Fibroblast of skin of scalp (primary cell): ENCODE measurements around the gene HMGCS1.
"Not testable (repeated sequence)": the region's sequence is repeated elsewhere in the genome, so short reads cannot be mapped to it uniquely, and the experiment has no call there.

Experiments
- DNase-seq: peaks from one replicate; pipeline ENCODE4 v3.0.0-alpha.2; 2013

HMGCS1 gene

DNA sequence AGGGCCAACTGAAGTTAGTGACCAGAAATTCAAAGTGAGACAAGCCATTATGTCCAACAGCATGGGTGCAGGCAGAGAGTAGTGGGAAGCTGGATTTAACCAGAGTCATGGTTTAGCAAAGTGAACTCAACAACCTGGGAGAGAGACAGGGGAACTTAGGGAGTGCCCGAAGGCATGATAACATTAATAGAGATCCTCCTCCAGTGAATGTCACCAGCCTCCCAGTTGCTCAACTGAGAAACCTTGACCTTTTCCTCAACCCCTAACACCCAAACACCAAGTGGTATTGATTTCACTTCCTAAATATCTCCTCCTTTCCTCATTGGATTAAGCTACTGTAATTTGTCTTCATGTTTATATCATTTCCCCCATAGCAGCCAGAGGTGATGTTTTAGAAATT, 42.6 kb downstream of the HMGCS1 start:
- no peak for DNase-seq

DNA sequence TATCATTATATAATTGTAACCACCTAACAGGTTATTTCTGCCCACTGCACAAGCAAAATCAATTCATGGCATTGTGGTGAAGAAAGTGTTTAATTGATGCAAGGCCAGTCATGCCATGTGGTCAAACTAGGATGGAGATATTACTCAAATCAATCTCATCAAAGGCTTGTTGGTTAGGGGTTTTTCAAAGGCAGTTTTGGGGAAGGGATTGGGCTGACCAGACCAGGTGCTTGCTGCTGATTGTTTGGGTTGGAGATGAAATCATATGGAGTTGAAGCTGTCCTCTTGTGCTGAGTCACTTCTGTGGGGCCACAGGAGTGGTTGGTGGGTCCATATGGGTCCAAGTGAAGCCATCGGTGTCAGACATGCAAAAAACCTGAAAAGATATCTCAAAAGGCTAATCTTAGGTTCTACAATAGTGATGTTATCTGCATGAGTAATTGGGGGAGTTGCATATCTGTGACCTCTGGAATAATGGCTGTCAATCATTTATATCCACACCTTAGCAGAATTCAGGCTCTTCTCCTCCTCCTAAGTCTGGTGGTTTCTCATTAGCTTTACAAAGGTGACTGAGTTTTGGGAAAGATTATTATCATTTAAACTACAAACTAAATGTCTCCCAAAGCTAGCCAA, 44.9 kb downstream of the HMGCS1 start:
- no peak for DNase-seq

DNA sequence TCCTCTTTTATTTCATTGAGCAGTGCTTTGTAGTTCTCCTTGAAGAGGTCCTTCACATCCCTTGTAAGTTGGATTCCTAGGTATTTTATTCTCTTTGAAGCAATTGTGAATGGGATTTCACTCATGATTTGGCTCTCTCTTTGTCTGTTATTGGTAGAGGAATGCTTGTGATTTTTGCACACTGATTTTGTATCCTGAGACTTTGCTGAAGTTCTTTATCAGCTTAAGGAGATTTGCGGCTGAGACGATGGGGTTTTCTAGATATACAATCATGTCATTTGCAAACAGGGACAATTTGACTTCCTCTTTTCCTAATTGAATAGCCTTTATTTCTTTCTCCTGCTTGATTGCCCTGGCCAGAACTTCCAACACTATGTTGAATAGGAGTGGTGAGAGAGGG, 50.9 kb downstream of the HMGCS1 start:
- not testable (repeated sequence) for DNase-seq

DNA sequence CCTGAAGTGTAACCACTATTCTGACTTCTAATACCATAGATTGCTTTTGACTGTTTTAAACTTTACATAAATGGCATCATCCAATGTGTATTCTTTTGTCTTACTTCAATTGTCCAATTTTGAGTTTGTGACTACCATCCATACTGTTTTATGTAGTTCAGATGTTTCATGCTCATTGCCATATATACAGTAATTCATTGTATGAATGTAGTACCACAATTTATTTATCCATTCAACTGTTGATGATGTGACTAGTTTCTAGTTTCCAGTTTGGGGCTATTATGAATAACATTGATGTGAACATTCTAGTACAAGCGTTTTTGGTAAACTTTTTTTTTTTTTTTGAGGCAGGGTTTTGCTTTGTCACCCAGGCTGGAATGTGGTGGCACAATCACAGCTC, 55.1 kb downstream of the HMGCS1 start:
- no peak for DNase-seq

DNA sequence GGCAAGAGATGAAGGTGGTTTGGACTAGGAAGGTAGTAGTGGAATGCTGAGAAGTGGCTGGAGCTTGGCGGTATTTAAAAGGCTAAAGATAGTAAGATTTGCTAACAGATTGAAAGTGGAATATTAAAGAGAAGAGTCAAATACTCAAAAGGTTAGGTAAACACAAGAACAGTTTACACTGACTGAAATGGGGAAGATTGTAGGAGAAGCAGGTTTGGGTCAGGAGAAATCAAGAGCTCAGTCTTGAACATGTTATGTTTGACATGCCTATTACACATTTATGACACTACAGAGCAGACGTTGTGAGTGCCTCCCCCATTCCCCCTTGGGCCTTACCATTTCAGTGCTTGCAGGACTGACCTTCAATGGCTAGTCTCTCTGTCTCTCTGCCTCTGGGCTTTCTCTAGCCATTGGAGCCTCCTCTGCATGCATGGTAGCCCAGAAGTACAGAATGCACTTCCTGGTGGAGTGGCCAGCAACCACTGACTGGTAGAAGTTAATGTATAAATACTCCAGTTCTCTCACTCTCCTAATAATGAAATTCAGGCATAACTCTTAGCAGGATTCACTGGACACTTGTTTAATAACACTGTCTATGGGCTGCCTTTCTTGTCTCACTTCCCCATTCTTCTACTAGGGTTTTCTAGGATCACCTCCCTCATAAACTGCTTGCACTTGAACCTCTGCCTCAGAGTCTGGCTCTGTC, 56.8 kb downstream of the HMGCS1 start:
- no peak for DNase-seq

DNA sequence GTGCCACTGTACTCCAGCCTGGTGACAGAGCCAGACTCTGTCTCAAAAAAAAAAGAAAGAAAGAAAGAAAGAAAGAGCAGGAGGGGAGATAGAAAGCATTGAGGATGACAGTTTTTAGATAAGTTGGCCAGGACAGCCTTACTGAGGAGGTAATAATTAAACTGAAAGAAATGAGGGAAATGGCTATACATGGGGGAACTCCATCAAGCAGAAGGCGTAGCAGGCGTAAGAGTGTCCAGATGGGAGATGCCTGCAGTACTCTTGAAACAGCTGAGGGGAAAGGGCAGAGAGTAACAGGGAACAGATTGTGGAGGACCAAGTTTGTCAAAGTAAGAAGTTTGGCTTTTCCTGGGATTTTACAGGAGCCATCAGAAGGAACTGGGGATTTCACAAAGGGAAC, 57.5 kb downstream of the HMGCS1 start:
- DNase-seq: no peak

DNA sequence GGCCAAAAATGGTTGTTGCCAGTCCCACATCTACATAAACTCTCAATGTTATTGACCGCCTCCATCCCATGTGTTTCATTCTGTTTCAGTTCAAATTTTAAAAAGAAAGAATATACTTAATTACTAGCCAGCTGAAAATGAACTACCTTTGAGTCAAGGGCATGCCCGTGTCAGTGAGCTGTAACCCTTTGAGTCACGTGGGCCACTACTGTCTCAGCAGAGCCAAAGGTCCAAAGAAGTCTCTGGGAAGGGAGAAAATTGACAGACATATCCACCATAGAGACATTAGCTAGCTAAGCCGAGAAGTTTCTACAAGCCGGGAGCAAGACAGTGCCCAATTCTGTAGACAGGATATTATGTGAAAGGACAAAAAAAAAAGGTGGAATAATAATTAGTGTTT, 61.5 kb downstream of the HMGCS1 start:
- DNase-seq: no peak

DNA sequence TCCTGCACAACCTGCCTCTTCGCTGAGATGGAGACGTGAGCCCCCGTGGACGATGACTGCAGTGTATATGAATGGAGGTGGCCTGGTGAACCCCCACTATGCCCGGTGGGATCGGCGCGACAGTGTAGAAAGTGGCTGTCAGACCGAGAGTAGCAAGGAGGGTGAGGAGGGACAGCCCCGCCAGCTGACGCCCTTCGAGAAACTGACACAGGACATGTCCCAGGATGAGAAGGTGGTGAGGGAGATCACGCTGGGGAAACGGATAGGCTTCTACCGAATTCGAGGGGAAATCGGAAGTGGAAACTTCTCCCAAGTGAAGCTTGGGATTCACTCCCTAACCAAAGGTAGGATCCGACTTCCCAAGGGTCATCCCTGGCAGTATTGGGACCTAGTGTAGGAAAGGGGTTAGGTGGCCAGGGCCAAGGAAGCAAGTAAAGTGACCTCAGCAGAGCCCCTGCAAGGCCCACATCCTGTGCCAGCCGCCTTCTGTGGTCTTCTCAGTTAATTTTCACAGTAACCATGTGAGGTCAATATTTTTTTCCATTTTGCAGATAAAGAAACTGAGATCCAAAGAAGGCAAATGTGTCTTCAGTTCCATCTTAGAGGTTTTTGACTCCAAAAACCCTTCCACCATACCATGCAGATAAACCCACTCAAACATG, 67.4 kb downstream of the HMGCS1 start:
- no peak for DNase-seq

DNA sequence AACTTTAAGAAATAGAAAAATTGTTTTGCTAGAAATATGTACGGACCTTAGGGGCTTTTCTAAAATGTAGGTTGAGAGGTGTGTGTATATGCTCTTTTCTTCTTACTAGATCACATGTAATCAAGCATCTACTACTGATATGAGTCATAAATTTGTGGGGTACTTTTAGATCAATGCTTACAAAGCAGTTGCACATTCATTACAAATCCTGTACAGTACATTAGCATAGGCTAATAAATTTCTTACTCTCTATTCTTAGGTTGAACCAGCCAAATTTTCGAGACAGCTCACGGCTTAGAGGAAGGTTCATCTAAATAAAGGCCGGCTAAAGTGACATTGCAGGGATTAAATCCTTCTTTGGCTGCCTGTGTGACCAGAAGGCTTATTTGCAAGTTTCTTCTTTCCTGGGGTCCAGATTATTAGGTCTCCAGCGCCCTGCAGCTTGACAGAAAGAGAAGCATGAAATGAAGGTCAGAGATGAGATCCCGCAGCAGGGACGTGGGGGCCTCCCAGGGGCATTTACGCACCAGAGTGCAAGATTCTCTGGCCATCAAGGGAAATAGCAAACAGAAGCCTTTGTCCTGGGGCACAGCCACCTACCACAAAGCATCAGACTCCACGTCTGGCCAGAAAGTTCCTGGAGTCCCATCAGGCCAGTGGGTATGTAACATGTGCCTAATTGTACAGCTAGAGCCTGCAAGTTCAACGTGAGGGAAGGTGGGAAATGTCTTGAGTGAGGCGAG, 68.2 kb downstream of the HMGCS1 start:
- no peak for DNase-seq

DNA sequence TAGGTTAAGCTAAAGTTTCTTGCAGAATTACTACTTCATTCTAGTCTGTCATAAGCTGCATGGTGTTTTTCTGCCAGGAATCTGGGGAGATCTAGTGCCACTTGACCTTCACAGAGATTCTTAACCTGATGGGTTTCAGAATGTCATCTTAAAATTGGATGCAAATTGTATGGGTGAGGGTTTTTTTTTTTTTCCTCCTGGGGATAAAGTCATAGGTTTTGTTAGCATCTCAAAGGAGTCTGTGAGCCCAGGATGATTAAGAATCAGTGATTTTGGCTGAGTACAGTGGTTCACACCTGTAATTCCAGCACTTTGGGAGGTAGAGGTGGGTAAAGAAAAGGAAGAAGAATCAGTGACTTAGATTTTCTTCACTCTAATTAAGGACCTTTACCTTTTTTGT, 69.9 kb downstream of the HMGCS1 start:
- no peak for DNase-seq

DNA sequence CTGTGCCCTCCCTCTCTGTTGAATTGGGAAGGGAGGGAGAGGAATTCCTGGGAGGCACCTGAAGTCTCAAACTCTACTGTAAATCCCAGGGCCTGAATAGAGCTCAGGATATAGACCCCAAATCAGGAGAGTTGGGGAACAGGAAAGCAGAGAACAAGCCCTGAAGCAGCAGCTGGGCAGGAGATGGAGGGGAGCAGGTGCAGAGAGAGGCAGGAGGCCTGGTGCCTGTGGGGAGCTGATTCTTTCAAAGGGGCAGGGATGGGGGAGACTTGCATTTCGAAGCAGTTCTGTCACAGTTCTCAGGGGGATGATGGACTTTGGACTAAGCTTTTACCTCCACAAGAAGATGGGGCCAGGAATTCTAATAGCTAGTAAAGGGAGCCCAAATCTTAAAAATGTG, 71.0 kb downstream of the HMGCS1 start:
- no peak for DNase-seq
